ENCODE data around the gene OAF.

The OAF gene

GRCh38 chr11:120255519-120255866, 44.7 kb downstream of the OAF start:
- peaks cover 14% of the 10 kb centered on the region for H3K27me3 ChIP-seq (ENCODE audit: insufficient read depth, poor library complexity, severe bottlenecking)
- H3K27ac ChIP-seq (replicated peaks) = no peak overlapping the region
- no peak for TF ChIP-seq CTCF (IDR thresholded peaks at IDR 0.05; ENCODE audit: insufficient read depth, low read length)
- TF ChIP-seq POLR2AphosphoS5 (IDR thresholded peaks at IDR 0.05; ENCODE audit: low read depth) = no peak
- no peak for TF ChIP-seq REST (IDR thresholded peaks at IDR 0.05; ENCODE audit: insufficient replicate concordance, low read depth)
- TF ChIP-seq GABPA (IDR thresholded peaks at IDR 0.05; ENCODE audit: low read depth) = no peak
- TF ChIP-seq SPI1 (IDR thresholded peaks at IDR 0.05; ENCODE audit: borderline replicate concordance, low read depth) = no peak
- no peak for DNase-seq (ENCODE audit: low read depth in 1 of 2, low spot score in 1 of 2)
- no peak overlapping the region for H3K4me3 ChIP-seq (replicated peaks; ENCODE audit: insufficient read depth, low read length)

- DNase-seq (ENCODE audit: low read depth in 1 of 2, low spot score in 1 of 2) = no peak
- Histone ChIP-seq H3K27me3 (ENCODE audit: insufficient read depth, poor library complexity, severe bottlenecking) (peaks cover 14% of the 10 kb centered on the region), H3K4me3 (replicated peaks; ENCODE audit: insufficient read depth, low read length) (no peak overlapping the region), H3K27ac (replicated peaks) (no peak overlapping the region)
- no peak for TF ChIP-seq CTCF (IDR thresholded peaks at IDR 0.05; ENCODE audit: insufficient read depth, low read length)
- no peak for TF ChIP-seq REST (IDR thresholded peaks at IDR 0.05; ENCODE audit: insufficient replicate concordance, low read depth)
- no peak for TF ChIP-seq GABPA (IDR thresholded peaks at IDR 0.05; ENCODE audit: low read depth)
- no peak for TF ChIP-seq POLR2AphosphoS5 (IDR thresholded peaks at IDR 0.05; ENCODE audit: low read depth)
- TF ChIP-seq SPI1 (IDR thresholded peaks at IDR 0.05; ENCODE audit: borderline replicate concordance, low read depth) = no peak
These were observed 45.3 kb downstream of the OAF start for GRCh38 chr11:120256178-120256577.

GRCh38 chr11:120256779-120257178, 45.9 kb downstream of the OAF start:
- DNase-seq (ENCODE audit: low read depth in 1 of 2, low spot score in 1 of 2) = no peak
- Histone ChIP-seq H3K4me3 (replicated peaks; ENCODE audit: insufficient read depth, low read length) (no peak overlapping the region), H3K27ac (replicated peaks) (no peak overlapping the region), H3K27me3 (ENCODE audit: insufficient read depth, poor library complexity, severe bottlenecking) (peaks cover 17% of the 10 kb centered on the region)
- no peak for TF ChIP-seq POLR2AphosphoS5 (IDR thresholded peaks at IDR 0.05; ENCODE audit: low read depth)
- TF ChIP-seq GABPA (IDR thresholded peaks at IDR 0.05; ENCODE audit: low read depth) = no peak
- TF ChIP-seq REST (IDR thresholded peaks at IDR 0.05; ENCODE audit: insufficient replicate concordance, low read depth) = no peak
- no peak for TF ChIP-seq CTCF (IDR thresholded peaks at IDR 0.05; ENCODE audit: insufficient read depth, low read length)
